NCI-H2107 treated with DMSO at 0.1 percent for 48 hours (cell line): Measurements from ENCODE around the gene PLCZ1.
"Not testable (repeated sequence)": the region's sequence is repeated elsewhere in the genome, so short reads cannot be mapped to it uniquely, and the experiment has no call there.

Source experiments
- DNase-seq: peaks from one replicate; lab custom pipeline; 2025; ENCODE audit not compliant: unreplicated experiment; lab: John Stamatoyannopoulos, UW

PLCZ1 gene

GRCh38 chr12:18703321-18703720, 34.5 kb downstream of the PLCZ1 start:
- DNase-seq = no peak

- no peak for DNase-seq
Observed at GRCh38 chr12:18700271-18700670, 37.5 kb downstream of the PLCZ1 start.

GRCh38 chr12:18696971-18697602, 40.7 kb downstream of the PLCZ1 start:
- no peak for DNase-seq

GRCh38 chr12:18693986-18694385, 43.8 kb downstream of the PLCZ1 start:
- DNase-seq = not testable (repeated sequence)

GRCh38 chr12:18690653-18691052, 47.2 kb downstream of the PLCZ1 start:
- no peak for DNase-seq

GRCh38 chr12:18689771-18690170, 48.0 kb downstream of the PLCZ1 start:
- no peak for DNase-seq

- DNase-seq = no peak
Observed at GRCh38 chr12:18684430-18684829, 53.4 kb downstream of the PLCZ1 start.

- DNase-seq = no peak
Observed at GRCh38 chr12:18683327-18684013, 54.3 kb downstream of the PLCZ1 start.

- no peak for DNase-seq
Observed at GRCh38 chr12:18681818-18682217, 56.0 kb downstream of the PLCZ1 start.

GRCh38 chr12:18676996-18677588, 60.7 kb downstream of the PLCZ1 start:
- no peak for DNase-seq

- DNase-seq = no peak
Observed at GRCh38 chr12:18676141-18676540, 61.7 kb downstream of the PLCZ1 start.

GRCh38 chr12:18658829-18659228, 79.0 kb downstream of the PLCZ1 start:
- DNase-seq = no peak

- no peak for DNase-seq
Observed at GRCh38 chr12:18658179-18658578, 79.6 kb downstream of the PLCZ1 start.

- DNase-seq = no peak
Observed at GRCh38 chr12:18655351-18655750, 82.5 kb downstream of the PLCZ1 start.

GRCh38 chr12:18653465-18653864, 84.3 kb downstream of the PLCZ1 start:
- DNase-seq = no peak

GRCh38 chr12:18652596-18652995, 85.2 kb downstream of the PLCZ1 start:
- DNase-seq = no peak

GRCh38 chr12:18651525-18651924, 86.3 kb downstream of the PLCZ1 start:
- DNase-seq = no peak

GRCh38 chr12:18646286-18646890, 91.4 kb downstream of the PLCZ1 start:
- no peak for DNase-seq

GRCh38 chr12:18644564-18644963, 93.2 kb downstream of the PLCZ1 start:
- DNase-seq = no peak

GRCh38 chr12:18643681-18644080, 94.1 kb downstream of the PLCZ1 start:
- DNase-seq = no peak

GRCh38 chr12:18640321-18640955, 97.4 kb downstream of the PLCZ1 start:
- DNase-seq = no peak

GRCh38 chr12:18634382-18634781, 103.4 kb downstream of the PLCZ1 start:
- DNase-seq = no peak
